ENCODE data around the gene ITGB4. TPM values are rescaled to one million over a fixed set of nuclear protein-coding genes. Genes with fewer than 3 reads are reported as not detected.
"Not testable (repeated sequence)": the region's sequence is repeated elsewhere in the genome, so short reads cannot be mapped to it uniquely, and the experiment has no call there.

Gene ITGB4
- total RNA-seq, 1 donor from 2014 or later, result 3.1 TPM

DNA sequence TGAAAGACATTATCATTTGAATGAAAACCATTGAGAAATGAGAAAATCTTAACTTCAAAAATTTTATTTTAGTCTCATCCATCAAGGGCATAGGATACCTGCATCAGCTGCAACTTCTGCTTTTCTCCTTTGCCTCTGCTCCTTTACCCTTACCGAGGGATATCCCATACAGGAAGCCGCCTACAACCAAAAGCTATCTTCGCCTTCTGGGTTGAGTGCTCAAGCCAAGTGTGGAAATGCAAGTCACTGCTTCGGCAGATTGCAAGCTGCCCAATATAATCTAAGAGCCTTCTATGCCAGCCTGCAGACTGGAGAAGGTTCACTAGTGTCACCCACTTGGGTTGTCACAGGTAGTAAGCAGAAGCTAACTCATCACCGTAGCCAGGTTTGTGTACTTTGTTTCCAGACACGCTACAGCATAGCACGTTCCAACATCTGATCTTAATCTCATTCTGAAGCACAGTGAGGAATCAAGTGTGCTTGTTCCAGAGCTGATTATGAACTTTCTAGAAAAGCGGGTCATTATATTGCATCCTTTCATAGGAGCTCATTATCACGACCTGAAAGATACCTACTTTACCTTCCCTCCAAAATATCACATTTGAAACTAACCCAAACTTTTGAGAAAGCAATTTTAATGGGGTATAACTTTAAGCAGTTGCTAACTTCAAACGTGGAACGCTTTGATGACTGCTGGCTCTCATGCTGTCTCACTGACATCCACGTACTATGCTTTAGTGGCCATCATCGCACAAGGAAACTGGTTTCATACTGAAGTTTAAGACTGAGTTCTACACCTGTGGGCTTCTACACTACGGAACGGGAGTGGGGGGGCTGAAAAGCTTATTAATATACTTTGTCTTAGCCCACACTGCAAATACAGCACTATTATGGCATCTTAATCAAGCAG is 55.4 kb downstream of the ITGB4 start:
- Histone ChIP-seq H3K36me3 (ENCODE audit: control insufficient read depth in 3 of 3, insufficient read depth in 3 of 3, low read length in 3 of 3) (peaks cover 32 to 39% (median 33%) of the 10 kb centered on the region in 3 donors), H3K27me3 (ENCODE audit: control insufficient read depth in 3 of 3, insufficient read depth in 3 of 3, low read length in 3 of 3) (no peaks in the 10 kb centered on the region), H3K9ac (ENCODE audit: low read depth in 1 of 3, low read length in 3 of 3) (peak overlapping the region; percentile 10 to 69 (median 62)), H3K27ac (ENCODE audit: low read depth, low read length) (peak overlapping the region; percentile 71), H3K4me3 (ENCODE audit: low read length in 3 of 3) (peak overlapping the region; percentile 78 to 91 (median 81)), H3K4me1 (ENCODE audit: control insufficient read depth in 3 of 3, insufficient read depth in 3 of 3, low read length in 3 of 3) (peaks cover 44 to 55% (median 51%) of the 10 kb centered on the region in 3 donors), H3K9me3 (ENCODE audit: control insufficient read depth in 3 of 3, low read length in 3 of 3) (no peaks in the 10 kb centered on the region)

DNA sequence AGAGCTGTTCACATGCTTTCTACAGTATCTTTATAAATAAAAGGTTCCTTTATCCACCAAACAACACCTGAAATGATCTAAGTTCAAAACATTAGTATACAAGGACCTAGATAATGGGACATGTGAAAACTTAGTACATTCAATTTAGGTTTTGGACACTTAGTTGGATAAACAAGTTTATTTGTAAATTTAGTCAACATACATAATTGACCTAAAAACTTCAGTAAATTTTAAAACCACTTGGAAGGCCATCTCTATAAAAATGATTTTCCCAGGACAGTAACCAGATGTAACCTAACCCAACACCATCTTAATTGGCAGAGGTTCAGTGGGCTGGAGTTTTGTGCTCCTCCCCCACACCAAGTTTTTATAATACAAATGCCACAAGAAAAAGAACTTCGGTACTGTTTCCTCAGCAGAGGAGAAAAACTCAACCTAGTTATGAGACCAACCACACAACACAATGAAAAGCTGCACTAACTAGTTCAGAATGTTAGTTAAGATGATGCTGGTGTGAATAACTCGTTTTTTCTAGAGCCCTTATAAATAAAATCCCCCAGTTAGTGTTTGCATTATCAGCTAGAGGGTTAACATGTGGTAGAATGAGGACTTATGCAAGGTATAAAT is 56.1 kb downstream of the ITGB4 start:
- Histone ChIP-seq H3K4me3 (ENCODE audit: low read length in 3 of 3) (peak overlapping the region; percentile 78 to 91 (median 81)), H3K27ac (ENCODE audit: low read depth, low read length) (peak overlapping the region; percentile 71), H3K27me3 (ENCODE audit: control insufficient read depth in 3 of 3, insufficient read depth in 3 of 3, low read length in 3 of 3) (no peaks in the 10 kb centered on the region), H3K9me3 (ENCODE audit: control insufficient read depth in 3 of 3, low read length in 3 of 3) (no peaks in the 10 kb centered on the region), H3K4me1 (ENCODE audit: control insufficient read depth in 3 of 3, insufficient read depth in 3 of 3, low read length in 3 of 3) (peaks cover 44 to 52% (median 48%) of the 10 kb centered on the region in 3 donors), H3K9ac (ENCODE audit: low read depth in 1 of 3, low read length in 3 of 3) (peak overlapping the region; percentile 96 to 99 (median 99)), H3K36me3 (ENCODE audit: control insufficient read depth in 3 of 3, insufficient read depth in 3 of 3, low read length in 3 of 3) (peaks cover 32 to 39% (median 33%) of the 10 kb centered on the region in 3 donors)

DNA sequence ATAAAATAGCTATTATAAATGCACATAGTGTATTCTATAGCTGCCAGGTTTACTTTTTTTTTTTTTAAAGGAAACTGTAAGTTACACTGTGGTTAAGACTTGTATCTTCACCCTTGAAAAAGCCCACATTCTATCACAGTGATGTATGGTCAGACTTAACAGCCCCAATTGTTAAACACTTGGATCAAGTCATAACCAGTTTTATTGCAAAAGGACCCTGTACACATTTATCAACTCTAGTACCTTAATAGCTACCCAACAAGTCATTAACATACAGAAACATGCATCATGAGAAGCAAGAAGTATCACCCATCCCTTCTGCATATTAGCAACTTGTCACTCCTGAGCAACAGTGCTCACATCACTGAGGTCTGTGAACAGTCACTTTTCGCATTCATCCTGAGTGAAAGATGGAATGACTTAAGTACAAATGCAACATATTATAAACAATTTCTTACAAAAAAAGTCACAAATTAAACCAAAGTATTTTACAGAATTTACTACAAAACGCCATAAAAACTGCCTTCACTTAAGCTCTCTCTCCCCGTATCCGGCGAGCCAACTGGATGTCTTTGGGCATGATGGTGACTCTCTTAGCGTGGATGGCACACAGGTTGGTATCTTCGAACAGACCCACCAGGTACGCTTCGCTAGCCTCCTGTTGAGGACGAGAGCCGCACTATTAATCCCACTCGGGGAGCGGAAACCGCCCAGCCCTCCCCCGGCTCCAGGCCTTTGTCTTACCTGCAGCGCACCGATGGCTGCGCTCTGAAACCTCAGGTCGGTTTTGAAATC is 57.0 kb downstream of the ITGB4 start:
- H3K4me1 ChIP-seq (ENCODE audit: control insufficient read depth in 3 of 3, insufficient read depth in 3 of 3, low read length in 3 of 3), result peaks cover 36 to 47% (median 43%) of the 10 kb centered on the region in 3 donors

DNA sequence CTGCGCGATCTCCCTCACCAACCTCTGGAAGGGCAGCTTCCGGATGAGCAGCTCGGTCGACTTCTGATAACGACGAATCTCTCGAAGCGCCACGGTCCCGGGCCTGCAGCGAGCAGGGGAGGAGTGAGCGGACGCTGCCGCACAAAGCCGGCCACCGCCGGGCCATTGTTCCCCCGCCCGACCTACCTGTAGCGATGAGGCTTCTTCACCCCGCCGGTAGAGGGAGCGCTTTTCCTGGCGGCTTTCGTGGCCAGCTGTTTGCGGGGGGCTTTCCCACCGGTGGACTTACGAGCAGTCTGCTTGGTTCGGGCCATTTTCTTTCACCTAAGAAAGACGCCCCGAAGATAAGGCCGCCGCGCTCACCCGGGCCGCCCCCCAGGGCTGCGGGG is 57.6 kb downstream of the ITGB4 start:
- Histone ChIP-seq H3K9me3 (ENCODE audit: control insufficient read depth in 3 of 3, low read length in 3 of 3) (no peaks in the 10 kb centered on the region), H3K4me3 (ENCODE audit: low read length in 3 of 3) (peak overlapping the region; percentile 78 to 91 (median 81)), H3K36me3 (ENCODE audit: control insufficient read depth in 3 of 3, insufficient read depth in 3 of 3, low read length in 3 of 3) (peaks cover 32 to 39% (median 33%) of the 10 kb centered on the region in 3 donors), H3K4me1 (ENCODE audit: control insufficient read depth in 3 of 3, insufficient read depth in 3 of 3, low read length in 3 of 3) (peaks cover 36 to 45% (median 43%) of the 10 kb centered on the region in 3 donors), H3K27me3 (ENCODE audit: control insufficient read depth in 3 of 3, insufficient read depth in 3 of 3, low read length in 3 of 3) (no peaks in the 10 kb centered on the region), H3K27ac (ENCODE audit: low read depth, low read length) (peak overlapping the region; percentile 99), H3K9ac (ENCODE audit: low read depth in 1 of 3, low read length in 3 of 3) (peak overlapping the region; percentile 96 to 99 (median 99))

More for the DNA sequence above, 57.0 kb downstream of the ITGB4 start:
- H3K27me3 ChIP-seq (ENCODE audit: control insufficient read depth in 3 of 3, insufficient read depth in 3 of 3, low read length in 3 of 3); H3K9me3 ChIP-seq (ENCODE audit: control insufficient read depth in 3 of 3, low read length in 3 of 3): not testable (repeated sequence)
- peak overlapping the region; percentile 99 for H3K27ac ChIP-seq (ENCODE audit: low read depth, low read length)
- H3K4me3 ChIP-seq (ENCODE audit: low read length in 3 of 3), result peak overlapping the region; percentile 78 to 91 (median 81)
- peak overlapping the region; percentile 96 to 99 (median 99) for H3K9ac ChIP-seq (ENCODE audit: low read depth in 1 of 3, low read length in 3 of 3)
- peaks cover 32 to 39% (median 33%) of the 10 kb centered on the region in 3 donors for H3K36me3 ChIP-seq (ENCODE audit: control insufficient read depth in 3 of 3, insufficient read depth in 3 of 3, low read length in 3 of 3)

DNA sequence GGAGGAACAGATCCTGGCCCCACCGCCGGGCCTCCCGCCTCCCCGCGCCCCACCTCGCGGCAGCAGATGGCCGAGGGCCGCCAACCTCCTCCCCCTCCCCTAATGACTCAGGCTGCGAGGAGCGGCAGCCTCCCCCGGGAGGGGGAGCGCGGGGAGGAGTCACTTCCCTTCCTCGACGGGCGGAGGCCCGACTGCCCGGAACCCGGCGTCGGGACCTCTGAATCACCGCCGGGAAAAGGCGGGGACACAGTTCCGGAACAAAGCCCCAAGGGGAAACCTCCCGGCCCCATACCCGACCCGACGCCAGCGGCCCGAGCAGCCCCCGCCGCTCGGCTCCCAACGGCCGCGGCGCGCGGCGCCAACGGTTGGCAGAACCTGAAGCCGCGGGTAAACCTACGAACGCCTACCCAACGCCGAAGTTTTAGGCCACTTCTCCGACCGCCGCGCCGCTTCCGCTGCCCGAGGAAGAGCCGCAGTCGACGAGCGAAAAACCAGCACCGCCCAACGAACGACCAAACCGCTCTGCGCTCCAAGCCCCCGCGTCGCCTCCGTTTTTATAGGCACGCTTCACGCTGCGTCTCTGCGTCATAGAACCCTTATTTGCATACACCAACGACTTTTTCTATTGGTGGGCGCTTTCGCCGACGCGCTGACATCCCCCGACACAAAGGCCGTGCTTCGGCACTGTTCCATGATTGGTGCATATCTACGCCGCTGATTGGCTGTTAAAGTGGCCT is 58.2 kb downstream of the ITGB4 start:
- Histone ChIP-seq H3K9me3 (ENCODE audit: control insufficient read depth in 3 of 3, low read length in 3 of 3) (no peaks in the 10 kb centered on the region), H3K36me3 (ENCODE audit: control insufficient read depth in 3 of 3, insufficient read depth in 3 of 3, low read length in 3 of 3) (peaks cover 31 to 34% (median 31%) of the 10 kb centered on the region in 3 donors), H3K27me3 (ENCODE audit: control insufficient read depth in 3 of 3, insufficient read depth in 3 of 3, low read length in 3 of 3) (no peaks in the 10 kb centered on the region), H3K4me1 (ENCODE audit: control insufficient read depth in 3 of 3, insufficient read depth in 3 of 3, low read length in 3 of 3) (peaks cover 38 to 43% (median 42%) of the 10 kb centered on the region in 3 donors), H3K9ac (ENCODE audit: low read depth in 1 of 3, low read length in 3 of 3) (peak overlapping the region; percentile 96 to 99 (median 99)), H3K4me3 (ENCODE audit: low read length in 3 of 3) (peak overlapping the region; percentile 78 to 91 (median 81)), H3K27ac (ENCODE audit: low read depth, low read length) (peak overlapping the region; percentile 99)

DNA sequence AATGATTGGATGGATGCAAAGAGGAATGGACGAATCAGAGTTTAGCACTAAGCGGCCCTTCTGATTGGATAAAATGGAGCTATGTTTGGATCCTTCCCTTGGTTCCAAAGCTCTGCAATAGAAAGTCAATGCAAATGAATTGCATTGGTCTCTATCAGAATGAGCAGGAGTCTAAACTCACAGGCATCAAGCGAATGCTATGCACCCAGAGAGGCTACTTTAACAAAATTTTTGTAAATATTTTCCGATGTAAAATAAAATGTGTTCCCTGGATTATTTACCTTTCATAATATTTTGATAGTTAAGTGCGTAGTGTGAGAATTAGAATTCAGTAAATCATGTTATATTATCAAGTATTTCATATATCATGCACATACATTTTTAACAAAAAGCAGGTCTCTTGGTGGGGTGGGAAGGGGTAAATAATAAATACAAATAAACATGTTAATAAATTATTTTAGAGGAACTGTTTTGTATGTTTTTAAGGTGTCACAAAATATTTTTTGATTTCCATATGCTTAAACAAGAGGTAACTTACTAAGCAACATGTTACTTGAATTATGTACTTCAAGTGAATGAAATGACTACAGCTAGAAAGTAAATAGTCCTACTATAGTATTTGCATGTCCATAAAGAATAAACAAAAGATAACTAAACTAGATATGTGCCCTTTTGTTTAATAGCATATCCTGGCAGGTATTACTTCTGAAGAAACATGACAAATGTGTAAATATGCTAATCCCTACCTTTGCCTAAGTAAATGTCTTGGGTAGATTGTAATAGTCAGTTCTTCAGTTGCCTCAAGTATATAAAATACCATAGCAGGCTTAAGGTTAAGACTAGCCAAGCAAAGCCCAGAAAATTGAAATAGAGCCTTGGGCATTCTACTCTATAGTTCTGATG is 59.0 kb downstream of the ITGB4 start:
- peaks cover 30 to 37% (median 36%) of the 10 kb centered on the region in 3 donors for H3K4me1 ChIP-seq (ENCODE audit: control insufficient read depth in 3 of 3, insufficient read depth in 3 of 3, low read length in 3 of 3)
- H3K27ac ChIP-seq (ENCODE audit: low read depth, low read length), result peak overlapping the region; percentile 71
- no peaks in the 10 kb centered on the region for H3K27me3 ChIP-seq (ENCODE audit: control insufficient read depth in 3 of 3, insufficient read depth in 3 of 3, low read length in 3 of 3)
- H3K36me3 ChIP-seq (ENCODE audit: control insufficient read depth in 3 of 3, insufficient read depth in 3 of 3, low read length in 3 of 3), result peaks cover 24 to 26% (median 24%) of the 10 kb centered on the region in 3 donors
- peak overlapping the region in 1 of 3 donors; percentile 23 for H3K4me3 ChIP-seq (ENCODE audit: low read length in 3 of 3)
- no peaks in the 10 kb centered on the region for H3K9me3 ChIP-seq (ENCODE audit: control insufficient read depth in 3 of 3, low read length in 3 of 3)
- peak overlapping the region; percentile 9 to 48 (median 35) for H3K9ac ChIP-seq (ENCODE audit: low read depth in 1 of 3, low read length in 3 of 3)

DNA sequence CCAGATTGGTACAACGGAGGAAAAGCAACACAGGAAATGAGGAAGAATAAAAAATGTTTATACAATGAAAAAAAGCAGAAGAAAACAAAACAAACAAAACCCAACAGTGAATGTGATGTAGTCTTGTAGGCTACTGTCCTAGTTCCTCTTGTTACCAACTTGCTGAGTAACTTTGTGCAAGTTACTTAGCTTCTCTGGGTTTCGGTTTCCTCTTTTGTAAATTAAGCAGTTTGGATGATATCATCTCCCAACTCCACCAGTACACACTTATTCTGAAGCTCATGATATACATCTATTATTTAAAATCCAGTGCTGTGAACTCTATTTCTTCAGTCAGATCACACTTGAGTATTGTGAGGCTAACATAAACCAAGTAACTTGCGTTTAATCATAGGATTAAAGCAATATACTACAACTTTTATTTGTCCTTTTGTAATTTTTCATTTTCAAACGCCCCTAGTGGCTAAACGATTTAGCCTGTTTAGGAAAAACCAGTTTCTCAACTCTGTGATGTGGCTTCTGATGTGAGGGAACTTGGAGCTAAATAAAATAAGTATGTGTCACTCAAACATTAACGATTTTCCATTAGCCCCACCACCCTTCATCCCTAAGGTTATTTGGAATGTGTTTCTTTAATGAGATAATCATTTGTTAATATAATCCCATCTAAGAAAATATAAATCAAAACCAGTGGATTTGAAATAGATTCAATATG is 62.0 kb downstream of the ITGB4 start:
- Histone ChIP-seq H3K36me3 (ENCODE audit: control insufficient read depth in 3 of 3, insufficient read depth in 3 of 3, low read length in 3 of 3) (peaks cover 6 to 8% (median 8%) of the 10 kb centered on the region in 3 donors), H3K4me1 (ENCODE audit: control insufficient read depth in 3 of 3, insufficient read depth in 3 of 3, low read length in 3 of 3) (peaks cover 28 to 40% (median 33%) of the 10 kb centered on the region in 3 donors), H3K27me3 (ENCODE audit: control insufficient read depth in 3 of 3, insufficient read depth in 3 of 3, low read length in 3 of 3) (no peaks in the 10 kb centered on the region), H3K27ac (ENCODE audit: low read depth, low read length) (peak overlapping the region; percentile 98), H3K9ac (ENCODE audit: low read depth in 1 of 3, low read length in 3 of 3) (peak overlapping the region; percentile 28 to 95 (median 59)), H3K4me3 (ENCODE audit: low read length in 3 of 3) (peak overlapping the region in 2 of 3 donors; percentile 45 to 83), H3K9me3 (ENCODE audit: control insufficient read depth in 3 of 3, low read length in 3 of 3) (no peaks in the 10 kb centered on the region)
